ENCODE measurements around the gene SCOC. TPM values are rescaled to one million over a fixed set of nuclear protein-coding genes. Genes with fewer than 3 reads are reported as not detected.

SCOC gene
- polyA plus RNA-seq, 1 donor (not counting 4 experiments of a cell fraction or from before 2014, with no cell fraction given), result 92.1 TPM

DNA sequence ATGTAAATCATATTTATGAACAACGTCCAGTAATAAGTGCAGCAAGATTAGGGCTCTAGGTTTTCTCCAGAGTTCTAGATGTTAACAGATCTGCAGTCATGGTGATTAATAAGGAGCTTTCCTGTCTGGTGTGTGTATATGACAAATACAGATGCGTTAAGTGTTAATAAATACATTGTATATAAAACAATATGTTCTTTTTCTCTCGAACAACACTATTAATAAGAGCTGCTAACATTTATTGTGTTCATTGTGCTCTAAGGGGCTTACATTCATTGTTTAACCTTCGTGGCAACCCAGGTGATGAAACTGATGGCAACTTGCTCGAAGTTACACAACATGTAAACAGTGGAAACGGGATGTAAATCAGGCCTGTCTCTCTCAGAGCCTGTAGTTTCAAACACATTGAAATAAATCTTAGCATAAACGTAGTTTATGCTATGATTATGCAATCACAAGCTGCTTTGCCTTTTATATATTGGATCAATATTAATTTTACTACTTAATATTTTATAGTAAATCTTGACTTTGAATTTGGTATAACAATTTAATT, 54.5 kb downstream of the SCOC start:
- no peak for TF ChIP-seq EZH2 (IDR thresholded peaks at IDR 0.05; ENCODE audit: low read length)
- TF ChIP-seq, protein P1, sequence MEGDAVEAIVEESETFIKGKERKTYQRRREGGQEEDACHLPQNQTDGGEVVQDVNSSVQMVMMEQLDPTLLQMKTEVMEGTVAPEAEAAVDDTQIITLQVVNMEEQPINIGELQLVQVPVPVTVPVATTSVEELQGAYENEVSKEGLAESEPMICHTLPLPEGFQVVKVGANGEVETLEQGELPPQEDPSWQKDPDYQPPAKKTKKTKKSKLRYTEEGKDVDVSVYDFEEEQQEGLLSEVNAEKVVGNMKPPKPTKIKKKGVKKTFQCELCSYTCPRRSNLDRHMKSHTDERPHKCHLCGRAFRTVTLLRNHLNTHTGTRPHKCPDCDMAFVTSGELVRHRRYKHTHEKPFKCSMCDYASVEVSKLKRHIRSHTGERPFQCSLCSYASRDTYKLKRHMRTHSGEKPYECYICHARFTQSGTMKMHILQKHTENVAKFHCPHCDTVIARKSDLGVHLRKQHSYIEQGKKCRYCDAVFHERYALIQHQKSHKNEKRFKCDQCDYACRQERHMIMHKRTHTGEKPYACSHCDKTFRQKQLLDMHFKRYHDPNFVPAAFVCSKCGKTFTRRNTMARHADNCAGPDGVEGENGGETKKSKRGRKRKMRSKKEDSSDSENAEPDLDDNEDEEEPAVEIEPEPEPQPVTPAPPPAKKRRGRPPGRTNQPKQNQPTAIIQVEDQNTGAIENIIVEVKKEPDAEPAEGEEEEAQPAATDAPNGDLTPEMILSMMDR (optimal IDR thresholded peaks at IDR 0.05 in 1 of 3, IDR thresholded peaks at IDR 0.05 in 1 of 3, conservative IDR thresholded peaks at IDR 0.05 in 1 of 3; ENCODE audit: extremely low read depth in 1 of 3, insufficient read depth in 2 of 3, low read length in 3 of 3), result no peak
- no peaks in the 10 kb centered on the region for H4K20me1 ChIP-seq (ENCODE audit: control insufficient read depth, extremely low read depth, insufficient read depth, low read length)
- no peaks in the 10 kb centered on the region for H3K4me1 ChIP-seq (ENCODE audit: control insufficient read depth, extremely low read depth, insufficient read depth, low read length)
- DNase-seq (ENCODE audit: low read depth, low spot score) (no peak), FAIRE-seq (no peak)
- H2AFZ ChIP-seq (ENCODE audit: control insufficient read depth, low read length), result peak overlapping the region; percentile 89
- dilution Hi-C loops (cut with MboI; ENCODE audit: extremely low pct_ligation_motif_present, low sequenced_read_pairs), result no loop called here
- H3K9ac ChIP-seq (ENCODE audit: control insufficient read depth, extremely low read depth, insufficient read depth, low read length), result no peak overlapping the region
- no peaks in the 10 kb centered on the region for H3K9me1 ChIP-seq (ENCODE audit: control insufficient read depth, extremely low read depth, insufficient read depth, low read length)
- H3K27me3 ChIP-seq (ENCODE audit: control insufficient read depth, extremely low read depth, insufficient read depth, low read length), result peaks cover 18% of the 10 kb centered on the region
- H3K27ac ChIP-seq (ENCODE audit: control insufficient read depth, insufficient read depth, low read length), result no peak overlapping the region
- H3K4me3 ChIP-seq (ENCODE audit: control insufficient read depth in 2 of 3, extremely low read depth in 1 of 3, insufficient read depth in 2 of 3, low read depth in 1 of 3, low read length in 3 of 3), result peak overlapping the region; percentile 32 to 69 (median 61)
- no peaks in the 10 kb centered on the region for H3K79me2 ChIP-seq (ENCODE audit: control insufficient read depth, insufficient read depth, low read length)
- H3K9me3 ChIP-seq (ENCODE audit: control insufficient read depth, low read depth, low read length), result no peaks in the 10 kb centered on the region
- peak overlapping the region; percentile 87 for H3K4me2 ChIP-seq (ENCODE audit: control insufficient read depth, extremely low read depth, insufficient read depth, low read depth, low read length)
- no peaks in the 10 kb centered on the region for H3K36me3 ChIP-seq (ENCODE audit: control insufficient read depth in 2 of 2, extremely low read depth in 1 of 2, insufficient read depth in 2 of 2, low read length in 2 of 2)

Other genes with a start within 250 kb of the SCOC start
- gene MAML3, start 219.5 kb upstream of the SCOC start, polyA plus RNA-seq, result 0.27 to 0.68 TPM (median 0.34 TPM) in 3 replicates
- gene CLGN, start 54.0 kb downstream of the SCOC start, polyA plus RNA-seq, result not detected in 3 replicates
- gene MGAT4D, start 124.6 kb downstream of the SCOC start, polyA plus RNA-seq, result not detected in 3 replicates
- gene ELMOD2, start 150.5 kb downstream of the SCOC start, polyA plus RNA-seq, result 11.8 to 21.9 TPM (median 15.1 TPM) in 3 replicates
- not detected in 3 replicates for gene UCP1, start 195.3 kb downstream of the SCOC start, polyA plus RNA-seq